Measurements from ENCODE around the gene SYTL3.

- TF ChIP-seq EZH2 (IDR thresholded peaks at IDR 0.05; ENCODE audit: borderline replicate concordance, low read depth, low read length, severe bottlenecking): no peak
- TF ChIP-seq, protein P1, sequence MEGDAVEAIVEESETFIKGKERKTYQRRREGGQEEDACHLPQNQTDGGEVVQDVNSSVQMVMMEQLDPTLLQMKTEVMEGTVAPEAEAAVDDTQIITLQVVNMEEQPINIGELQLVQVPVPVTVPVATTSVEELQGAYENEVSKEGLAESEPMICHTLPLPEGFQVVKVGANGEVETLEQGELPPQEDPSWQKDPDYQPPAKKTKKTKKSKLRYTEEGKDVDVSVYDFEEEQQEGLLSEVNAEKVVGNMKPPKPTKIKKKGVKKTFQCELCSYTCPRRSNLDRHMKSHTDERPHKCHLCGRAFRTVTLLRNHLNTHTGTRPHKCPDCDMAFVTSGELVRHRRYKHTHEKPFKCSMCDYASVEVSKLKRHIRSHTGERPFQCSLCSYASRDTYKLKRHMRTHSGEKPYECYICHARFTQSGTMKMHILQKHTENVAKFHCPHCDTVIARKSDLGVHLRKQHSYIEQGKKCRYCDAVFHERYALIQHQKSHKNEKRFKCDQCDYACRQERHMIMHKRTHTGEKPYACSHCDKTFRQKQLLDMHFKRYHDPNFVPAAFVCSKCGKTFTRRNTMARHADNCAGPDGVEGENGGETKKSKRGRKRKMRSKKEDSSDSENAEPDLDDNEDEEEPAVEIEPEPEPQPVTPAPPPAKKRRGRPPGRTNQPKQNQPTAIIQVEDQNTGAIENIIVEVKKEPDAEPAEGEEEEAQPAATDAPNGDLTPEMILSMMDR (IDR thresholded peaks at IDR 0.05; ENCODE audit: borderline replicate concordance, extremely low read depth, low read length, poor library complexity, severe bottlenecking): no peak
Measured at GRCh38 chr6:158610319-158610968, 39.4 kb upstream of the SYTL3 start.
